GM19397 (cell line): ENCODE measurements around the gene GPC3.

ENCODE experiments used
- ATAC-seq: cut with Tn5 transposase; IDR thresholded peaks from one replicate; pipeline ENCODE4 v1.9.1; 2021; ENCODE audit warnings: mild to moderate bottlenecking, moderate library complexity; ENCODE audit not compliant: unreplicated experiment

The GPC3 gene

GRCh38 chrX:133576876-133577275 is 408.5 kb downstream of the GPC3 start:
- ATAC-seq: no peak

GRCh38 chrX:133575501-133576136 is 409.8 kb downstream of the GPC3 start:
- no peak for ATAC-seq

GRCh38 chrX:133574716-133575115 is 410.7 kb downstream of the GPC3 start:
- ATAC-seq: no peak

DNA sequence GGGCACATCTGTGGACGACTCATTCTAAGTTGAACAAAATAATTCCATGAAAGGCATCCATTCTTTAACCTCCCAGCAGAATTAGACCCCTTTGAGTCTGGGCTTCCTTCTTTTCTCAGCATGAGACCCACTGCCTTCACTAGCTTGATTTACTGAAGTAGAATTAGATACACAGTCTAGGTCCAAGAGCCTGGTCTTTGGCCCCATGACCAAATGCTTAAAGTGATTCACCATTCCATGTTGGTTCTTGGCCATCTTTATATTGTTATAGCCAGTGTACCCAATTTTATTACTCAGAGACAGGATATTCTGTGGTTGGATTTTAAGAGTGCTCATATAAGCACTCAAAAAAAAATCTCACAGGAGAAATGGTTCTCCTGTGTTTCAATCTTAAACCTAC is 414.8 kb downstream of the GPC3 start:
- ATAC-seq: no peak

GRCh38 chrX:133569217-133569616 is 416.2 kb downstream of the GPC3 start:
- ATAC-seq: no peak

- ATAC-seq: no peak
Observed at GRCh38 chrX:133568109-133568508, 417.3 kb downstream of the GPC3 start.

DNA sequence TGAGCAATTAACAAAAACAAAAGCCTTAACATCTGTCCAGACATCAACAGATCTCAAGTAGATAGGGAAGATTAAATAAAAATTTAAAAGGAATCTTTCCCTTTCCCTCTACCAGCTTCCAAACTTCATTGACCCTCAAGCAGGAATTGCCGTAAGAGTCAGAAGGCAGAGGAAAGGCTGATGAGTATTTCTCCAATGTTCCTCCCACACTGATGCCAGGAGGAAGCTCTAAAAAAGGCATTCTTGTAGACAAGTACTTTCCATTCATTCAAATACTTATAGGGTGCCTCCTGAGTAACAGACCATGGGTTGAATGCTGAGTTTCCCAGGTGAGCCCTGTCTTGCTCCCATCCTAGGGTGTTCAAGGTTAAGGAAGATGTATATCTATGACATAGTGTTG is 418.5 kb downstream of the GPC3 start:
- ATAC-seq: no peak

DNA sequence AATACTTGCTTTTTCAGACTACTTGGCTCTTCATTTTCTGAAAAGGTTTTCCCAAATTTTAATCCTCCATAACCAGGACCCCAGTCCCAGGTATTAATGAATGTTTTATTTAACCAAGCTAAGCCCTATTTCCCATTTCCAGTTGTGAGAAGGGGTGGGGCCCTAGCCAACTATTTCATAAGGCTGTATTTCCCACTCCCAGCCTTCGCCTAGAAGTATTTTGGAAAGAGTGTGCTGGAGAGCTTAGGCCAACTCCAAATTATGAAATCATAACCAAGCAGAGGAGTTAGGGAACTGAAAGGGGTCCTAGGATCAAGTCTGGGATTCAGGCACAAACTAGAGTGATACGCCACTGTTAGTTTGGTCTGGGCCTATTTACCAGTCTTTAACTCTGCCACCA is 421.7 kb downstream of the GPC3 start:
- ATAC-seq: no peak

GRCh38 chrX:133561251-133561650 is 424.1 kb downstream of the GPC3 start:
- ATAC-seq: no peak

GRCh38 chrX:133559909-133560308 is 425.5 kb downstream of the GPC3 start:
- no peak for ATAC-seq

DNA sequence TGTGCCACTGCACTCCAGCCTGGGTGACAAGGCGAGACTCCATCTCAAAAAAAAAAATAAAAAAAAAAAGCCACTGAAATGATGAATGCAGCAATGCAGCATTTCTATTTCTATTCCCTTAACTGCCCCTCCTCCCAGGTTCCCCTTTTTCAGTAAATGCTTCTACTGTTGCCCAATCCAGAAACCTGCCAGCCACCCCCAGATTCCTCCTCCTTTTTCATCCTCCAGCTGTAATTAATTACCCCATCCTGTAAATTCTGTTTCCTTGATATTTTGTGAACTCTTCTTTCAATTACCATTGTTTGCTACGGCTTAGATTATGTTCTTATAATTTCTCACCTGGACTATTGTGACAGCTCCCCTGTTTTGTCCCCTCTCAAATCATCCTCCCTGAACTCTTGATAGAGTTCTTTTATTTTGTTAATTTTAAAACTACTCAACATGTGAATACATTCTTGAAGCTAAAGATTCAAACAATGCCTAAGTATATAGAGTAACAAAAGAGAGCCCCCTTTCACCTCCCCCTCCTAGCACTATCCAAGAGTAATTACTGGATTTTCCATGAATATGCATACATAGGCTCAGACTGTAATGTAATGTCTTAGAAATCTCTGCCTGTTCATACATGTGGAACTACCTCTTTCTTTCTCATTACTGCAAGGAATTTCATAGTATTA is 429.5 kb downstream of the GPC3 start:
- ATAC-seq: no peak

DNA sequence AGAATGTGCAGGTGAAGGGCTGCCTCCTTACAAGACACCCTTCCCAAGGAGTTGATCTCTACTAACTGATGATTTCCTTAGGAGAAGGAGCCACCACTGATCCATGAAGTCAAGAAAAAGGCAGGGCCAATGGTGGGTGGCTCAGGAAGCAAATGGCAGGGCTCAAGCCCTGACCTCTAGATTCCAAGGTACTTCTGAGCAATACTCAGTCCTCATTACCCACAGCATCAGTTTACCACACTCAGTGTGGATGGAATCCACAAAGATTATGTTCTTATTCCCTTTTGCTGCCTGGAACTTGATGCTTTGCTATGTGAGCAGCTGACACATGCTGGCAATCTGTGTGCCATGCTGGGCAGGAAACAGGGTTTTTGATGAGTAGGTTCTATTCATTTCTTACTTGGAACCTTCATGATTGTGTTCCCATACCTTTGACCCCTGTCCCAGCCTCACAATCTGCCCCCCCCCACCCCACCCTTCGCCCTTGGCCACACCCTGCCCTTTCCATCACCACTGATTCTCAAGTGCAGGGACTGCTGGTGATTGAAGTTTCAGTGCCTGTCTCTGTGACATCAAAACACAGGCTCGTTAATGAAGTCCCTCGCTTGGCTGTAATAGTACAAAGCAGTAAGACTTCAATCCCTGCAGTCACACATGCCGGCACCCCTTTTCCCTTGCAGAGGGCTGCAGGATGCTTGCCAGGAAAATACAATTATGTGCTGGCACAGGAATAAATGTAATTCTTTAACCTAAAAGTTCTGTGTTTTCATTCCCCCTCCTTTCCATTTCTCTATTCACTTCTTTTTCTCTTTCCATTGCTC is 434.5 kb downstream of the GPC3 start:
- no peak for ATAC-seq

- no peak for ATAC-seq
Observed at GRCh38 chrX:133549295-133549933, 436.0 kb downstream of the GPC3 start.

- ATAC-seq: no peak
Observed at GRCh38 chrX:133546441-133546840, 439.0 kb downstream of the GPC3 start.

DNA sequence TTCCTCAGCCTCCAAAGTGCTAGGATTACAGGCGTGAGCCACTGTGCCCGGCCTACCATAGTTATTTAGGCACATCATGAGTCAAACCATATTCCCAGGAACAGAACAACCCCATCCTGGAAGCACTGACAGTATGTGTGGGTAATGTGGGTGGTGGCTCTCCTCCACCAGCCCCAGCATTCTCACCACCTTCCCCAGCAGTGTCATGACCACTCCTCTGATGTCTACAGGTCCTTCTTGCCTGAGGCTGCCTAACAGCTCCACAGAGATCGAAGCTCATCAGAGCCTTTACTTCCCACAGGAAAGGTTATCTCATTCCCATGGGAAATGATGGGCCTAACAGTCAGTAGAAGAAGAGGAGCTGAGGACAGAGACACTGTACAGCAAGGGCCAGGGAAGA is 440.6 kb downstream of the GPC3 start:
- ATAC-seq: no peak

DNA sequence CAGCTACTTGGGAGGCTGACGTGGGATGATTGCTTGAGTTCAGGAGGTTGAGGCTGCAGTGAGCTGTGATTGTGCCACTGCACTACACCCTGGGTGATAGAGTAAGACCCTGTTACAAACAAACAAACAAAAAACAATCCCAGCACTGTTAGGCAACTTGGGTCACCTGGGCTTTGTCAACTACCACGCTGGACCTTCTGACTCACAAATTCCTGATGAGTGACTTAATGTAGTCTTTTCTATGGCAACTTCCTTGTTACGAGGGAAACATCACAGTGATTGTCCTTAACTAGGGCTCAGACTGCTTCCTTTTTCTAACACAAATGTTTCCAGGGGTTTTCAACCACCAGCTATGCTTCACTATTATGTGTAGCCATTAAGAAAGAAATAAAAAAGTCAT is 441.3 kb downstream of the GPC3 start:
- ATAC-seq: no peak

GRCh38 chrX:133543654-133544053 is 441.7 kb downstream of the GPC3 start:
- no peak for ATAC-seq

DNA sequence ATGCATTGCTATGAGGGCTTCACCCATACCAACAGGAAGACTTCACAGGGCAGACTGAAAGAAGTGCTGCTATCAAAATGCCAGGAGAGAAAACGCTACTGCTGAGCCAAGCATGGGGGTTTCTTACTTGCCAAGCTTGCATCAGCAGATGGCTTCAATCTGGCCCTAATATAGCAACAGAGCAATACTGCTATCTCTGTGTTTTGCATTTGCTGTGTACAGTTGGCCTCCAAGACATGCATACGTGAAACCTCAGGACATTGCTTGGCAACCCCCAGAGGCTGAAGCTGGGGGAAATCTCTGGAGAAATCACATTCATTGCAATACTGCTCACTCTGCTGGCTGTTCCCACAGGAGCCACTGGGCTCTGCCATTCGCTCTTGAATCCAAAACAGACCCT is 442.9 kb downstream of the GPC3 start:
- ATAC-seq: no peak

DNA sequence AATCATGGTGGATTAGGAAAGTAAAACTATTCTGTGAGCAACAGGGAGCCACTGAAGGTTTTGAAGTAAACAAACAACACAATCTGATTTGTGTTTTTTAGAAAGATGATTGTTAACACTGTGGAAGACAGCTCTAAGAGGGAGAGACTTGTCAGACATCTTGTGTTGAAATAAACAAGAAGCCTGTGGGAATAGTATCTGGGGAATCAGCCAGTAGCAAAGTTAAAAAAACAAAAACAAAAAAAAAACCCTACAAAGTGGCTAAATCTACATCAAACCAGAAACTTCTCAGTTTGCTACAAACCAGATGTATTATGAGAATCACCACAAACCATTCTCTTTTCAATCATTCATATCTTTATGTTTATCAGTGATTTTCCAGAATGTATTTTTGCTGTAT is 444.4 kb downstream of the GPC3 start:
- ATAC-seq: no peak

- no peak for ATAC-seq
Observed at GRCh38 chrX:133538148-133538547, 447.2 kb downstream of the GPC3 start.

DNA sequence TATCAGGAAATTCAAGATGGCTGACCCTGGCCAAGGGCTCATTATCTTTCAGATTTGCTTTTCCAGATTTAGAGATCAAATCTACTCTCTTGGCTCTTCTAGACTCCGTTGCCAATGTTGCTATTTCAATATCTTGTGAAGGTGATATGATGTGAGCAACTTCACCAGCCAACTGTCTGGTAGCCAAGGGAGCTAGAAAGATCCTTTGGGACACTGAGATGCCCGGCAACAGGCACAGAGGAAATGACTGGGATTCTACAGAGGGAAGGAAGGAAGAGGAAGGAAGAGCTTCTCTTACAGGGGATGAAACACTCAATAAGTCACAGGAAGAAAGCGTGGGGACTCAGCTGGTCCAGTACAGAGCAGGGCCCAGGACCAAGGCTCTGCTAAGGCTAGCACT is 448.3 kb downstream of the GPC3 start:
- no peak for ATAC-seq

DNA sequence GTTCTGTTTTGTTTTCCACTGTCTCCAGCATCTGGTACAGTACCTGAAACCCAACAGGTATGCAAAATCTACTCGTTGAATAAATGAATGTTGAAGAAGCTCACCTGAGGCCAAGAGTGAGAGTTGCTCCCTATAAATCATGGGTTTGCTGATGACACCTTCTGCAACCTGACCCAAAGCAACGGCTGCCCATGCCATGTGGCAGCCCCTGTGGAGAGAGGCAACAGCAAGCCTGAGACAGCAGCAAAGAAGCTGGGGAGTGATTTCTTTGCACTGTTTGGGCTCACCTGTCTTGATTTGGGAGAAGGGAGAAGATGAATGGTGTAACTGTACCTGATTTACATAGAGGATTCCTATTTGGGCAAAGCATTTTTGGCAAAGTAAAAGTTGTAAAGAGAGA is 450.3 kb downstream of the GPC3 start:
- ATAC-seq: no peak
